Liver (tissue), 9 donors: ENCODE results near the gene SPOCK2. TPM values are rescaled to one million over a fixed set of nuclear protein-coding genes. Genes with fewer than 3 reads are reported as not detected.

Source experiments
- DNase-seq: peaks from one replicate; pipeline ENCODE4 v3.0.0-alpha.2; 2017; ENCODE audit warnings: low spot score
- H3K27ac ChIP-seq, 2 donors: one replicate each; pipeline ENCODE4 v1.7.0; 2013; ENCODE audit warnings: inconsistent platforms in 2 of 2, low read length in 2 of 2, control low read depth in 1 of 2, low read depth in 1 of 2, mild to moderate bottlenecking in 1 of 2
- H3K27me3 ChIP-seq, 4 donors: one replicate each; pipeline versions ENCODE4 v1.6.1 to v1.7.0; 2013; ENCODE audit warnings: low read length in 3 of 4, inconsistent platforms in 1 of 4, mild to moderate bottlenecking in 1 of 4, moderate library complexity in 1 of 4; ENCODE audit not compliant: control insufficient read depth in 4 of 4, insufficient read depth in 4 of 4
- H3K36me3 ChIP-seq, 4 donors: one replicate each; pipeline versions ENCODE4 v1.6.1 to v1.7.0; 2013; ENCODE audit warnings: low read length in 3 of 4, mild to moderate bottlenecking in 3 of 4, low read depth in 1 of 4, moderate library complexity in 1 of 4; ENCODE audit not compliant: control insufficient read depth in 4 of 4, insufficient read depth in 3 of 4
- H3K4me1 ChIP-seq, 4 donors: one replicate each; pipeline versions ENCODE4 v1.6.1 to v1.7.0; 2013; ENCODE audit warnings: low read length in 3 of 4, mild to moderate bottlenecking in 3 of 4, moderate library complexity in 1 of 4; ENCODE audit not compliant: control insufficient read depth in 4 of 4, insufficient read depth in 4 of 4
- H3K4me3 ChIP-seq, 3 donors: one replicate each; pipeline versions ENCODE4 v1.6.1 to v1.7.0; 2013; ENCODE audit warnings: low read length in 3 of 3, control low read depth in 1 of 3, low read depth in 1 of 3, mild to moderate bottlenecking in 1 of 3
- H3K9ac ChIP-seq, 2 donors: one replicate each; pipeline ENCODE4 v1.7.0; 2013; ENCODE audit warnings: low read length in 2 of 2, mild to moderate bottlenecking in 2 of 2, moderate library complexity in 2 of 2, control low read depth in 1 of 2, low read depth in 1 of 2
- H3K9me3 ChIP-seq, 4 donors: one replicate each; pipeline versions ENCODE4 v1.6.1 to v1.7.0; 2013; ENCODE audit warnings: low read length in 3 of 4; ENCODE audit not compliant: control insufficient read depth in 4 of 4
- CTCF ChIP-seq: fragments of 150-350 bp; IDR thresholded peaks from 2 replicates; pipeline ENCODE4 v1.5.1; 2017; ENCODE audit warnings: improper control_type of control experiment, low read depth, low read length; ENCODE audit not compliant: missing input control
- EGR1 ChIP-seq, 2 donors: IDR thresholded peaks; 2 replicates each; pipeline ENCODE4 v1.6.1; 2016 to 2018; ENCODE audit warnings: antibody characterized with exemption in 2 of 2, low read depth in 2 of 2
- FOXA1 ChIP-seq: IDR thresholded peaks from 2 replicates; pipeline ENCODE4 v1.6.1; 2016; ENCODE audit warnings: antibody characterized with exemption
- FOXA2 ChIP-seq: IDR thresholded peaks from 2 replicates; pipeline ENCODE4 v1.6.1; 2016; ENCODE audit warnings: antibody characterized with exemption
- GABPA ChIP-seq, 2 donors: IDR thresholded peaks in 1 of 2; conservative IDR thresholded peaks in 1 of 2; 2 replicates each; pipeline ENCODE4 v1.6.1; 2016; ENCODE audit warnings: antibody characterized with exemption in 2 of 2, mild to moderate bottlenecking in 1 of 2, moderate library complexity in 1 of 2
- HNF4A ChIP-seq, 2 donors: conservative IDR thresholded peaks; 2 replicates each; pipeline ENCODE4 v1.6.1; 2016; ENCODE audit warnings: antibody characterized with exemption in 2 of 2, mild to moderate bottlenecking in 2 of 2
- HNF4G ChIP-seq: IDR thresholded peaks from 2 replicates; pipeline ENCODE4 v1.6.1; 2016; ENCODE audit warnings: antibody characterized with exemption
- JUND ChIP-seq, 2 donors: IDR thresholded peaks; 2 replicates each; pipeline ENCODE4 v1.6.1; 2016; ENCODE audit warnings: antibody characterized with exemption in 2 of 2
- NR2F2 ChIP-seq: IDR thresholded peaks from 2 replicates; pipeline ENCODE4 v1.6.1; 2016; ENCODE audit warnings: antibody characterized with exemption
- RAD21 ChIP-seq, 2 donors: IDR thresholded peaks; 2 replicates each; pipeline ENCODE4 v1.6.1; 2016; ENCODE audit warnings: antibody characterized with exemption in 2 of 2, mild to moderate bottlenecking in 2 of 2
- RXRA ChIP-seq, 2 donors: IDR thresholded peaks; 2 replicates each; pipeline ENCODE4 v1.6.1; 2017 to 2018; ENCODE audit warnings: antibody characterized with exemption in 2 of 2, mild to moderate bottlenecking in 1 of 2
- SP1 ChIP-seq: IDR thresholded peaks from 2 replicates; pipeline ENCODE4 v1.6.1; 2018; ENCODE audit warnings: antibody characterized with exemption, mild to moderate bottlenecking
- TAF1 ChIP-seq: conservative IDR thresholded peaks from 2 replicates; pipeline ENCODE4 v1.6.1; 2016; ENCODE audit warnings: antibody characterized with exemption, mild to moderate bottlenecking
- YY1 ChIP-seq: IDR thresholded peaks from 2 replicates; pipeline ENCODE4 v1.6.1; 2016; ENCODE audit warnings: antibody characterized with exemption, mild to moderate bottlenecking
- WGBS: extraction: QIAGEN DNeasy Blood & Tissue Kit; methylation state at CpG from one replicate; pipeline ENCODE4 v1.1.7; 2013; 5-methylcytosine and 5-hydroxymethylcytosine counted together
- polyA plus RNA-seq, 2 donors: library from polyadenylated mRNA; stranded (reverse) in 1 of 2; unstranded in 1 of 2; fragments of 200-250 nt in 1 of 2; fragments of >200 nt in 1 of 2; fragmentation: Nextera tagmentation in 1 of 2; extraction: Ambion mirVana in 1 of 2; gene quantifications; one replicate each; pipeline versions ENCODE4 v1.2.1 to v1.2.3, GENCODE V29; 2013 to 2015
- total RNA-seq, 2 donors: library from RNA; depleted of rRNA; stranded (reverse); fragments of >200 nt; gene quantifications; one replicate each; pipeline ENCODE4 v1.2.3, GENCODE V29; 2014
- TF ChIP-seq, protein P1 (sequence below): IDR thresholded peaks from 2 replicates; pipeline ENCODE4 v1.6.1; 2016; ENCODE audit warnings: antibody characterized with exemption
- TF ChIP-seq, protein P2 (sequence below): IDR thresholded peaks from 2 replicates; pipeline ENCODE4 v1.6.1; 2016; ENCODE audit warnings: antibody characterized with exemption, mild to moderate bottlenecking
- TF ChIP-seq, protein P3 (sequence below): IDR thresholded peaks from 2 replicates; pipeline ENCODE4 v1.6.1; 2016; ENCODE audit warnings: antibody characterized with exemption
- TF ChIP-seq, protein P4 (sequence below): IDR thresholded peaks from 2 replicates; pipeline ENCODE4 v1.6.1; 2016; ENCODE audit warnings: antibody characterized with exemption
- donor health status: healthy.
- donor health status: healthy.
- donor health status: healthy.
- donor health status: healthy.
- donor health status: healthy.

Gene SPOCK2
- total and polyA plus RNA-seq, 4 donors: 0.36 to 1.7 (median 0.64) TPM

- no peak overlapping the region for H3K9ac ChIP-seq
- H3K36me3 ChIP-seq: no peaks in the 10 kb centered on the region
- no peaks in the 10 kb centered on the region for H3K4me1 ChIP-seq
- no peaks in the 10 kb centered on the region for H3K9me3 ChIP-seq
- TF ChIP-seq, protein P1, sequence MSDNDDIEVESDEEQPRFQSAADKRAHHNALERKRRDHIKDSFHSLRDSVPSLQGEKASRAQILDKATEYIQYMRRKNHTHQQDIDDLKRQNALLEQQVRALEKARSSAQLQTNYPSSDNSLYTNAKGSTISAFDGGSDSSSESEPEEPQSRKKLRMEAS: no peak
- no peak for TF ChIP-seq SP1
- no peak for TF ChIP-seq RAD21 (IDR thresholded peaks at IDR 0.05)
- no peak for TF ChIP-seq TAF1
- TF ChIP-seq JUND (IDR thresholded peaks at IDR 0.05): no peak
- TF ChIP-seq YY1: no peak
- no peak for TF ChIP-seq FOXA1
- 80% methylated on average over 1 of the region's 1 CpG for WGBS
- no peak overlapping the region for H3K27ac ChIP-seq
- no peaks in the 10 kb centered on the region for H3K27me3 ChIP-seq
- no peak for DNase-seq
- no peak overlapping the region for H3K4me3 ChIP-seq
Observed at GRCh38 chr10:72029414-72029813, 58.9 kb downstream of the SPOCK2 start.

DNA sequence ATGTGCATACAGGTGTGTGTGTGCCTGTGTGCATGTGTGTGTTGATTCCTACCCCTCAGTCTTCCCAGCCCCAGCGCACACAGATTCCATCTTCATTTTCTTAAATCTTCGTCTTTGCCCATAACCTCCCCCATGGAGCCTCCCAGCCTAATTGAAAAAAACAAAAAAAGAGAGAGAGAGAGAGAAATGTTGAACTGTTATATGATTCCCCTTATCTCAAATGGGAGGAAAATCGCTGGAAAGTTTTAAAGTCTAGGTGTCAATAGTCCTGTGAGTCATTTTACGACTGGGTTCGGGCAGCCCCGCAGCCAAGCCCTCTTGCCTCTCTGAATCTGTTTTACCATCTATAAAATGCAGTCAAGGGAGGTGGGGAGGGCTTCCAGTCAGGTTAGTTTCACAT lies 60.9 kb downstream of the SPOCK2 start:
- no peaks in the 10 kb centered on the region for H3K9me3 ChIP-seq
- no peaks in the 10 kb centered on the region for H3K27me3 ChIP-seq
- no peak for DNase-seq
- 81% methylated on average over 6 of the region's 6 CpGs for WGBS
- H3K4me1 ChIP-seq: no peaks in the 10 kb centered on the region
- H3K36me3 ChIP-seq: no peaks in the 10 kb centered on the region
- H3K27ac ChIP-seq: no peak overlapping the region
- no peak overlapping the region for H3K4me3 ChIP-seq
- H3K9ac ChIP-seq: no peak overlapping the region
- no peak for TF ChIP-seq NR2F2
- no peak for TF ChIP-seq RAD21 (IDR thresholded peaks at IDR 0.05)
- TF ChIP-seq, protein P2, sequence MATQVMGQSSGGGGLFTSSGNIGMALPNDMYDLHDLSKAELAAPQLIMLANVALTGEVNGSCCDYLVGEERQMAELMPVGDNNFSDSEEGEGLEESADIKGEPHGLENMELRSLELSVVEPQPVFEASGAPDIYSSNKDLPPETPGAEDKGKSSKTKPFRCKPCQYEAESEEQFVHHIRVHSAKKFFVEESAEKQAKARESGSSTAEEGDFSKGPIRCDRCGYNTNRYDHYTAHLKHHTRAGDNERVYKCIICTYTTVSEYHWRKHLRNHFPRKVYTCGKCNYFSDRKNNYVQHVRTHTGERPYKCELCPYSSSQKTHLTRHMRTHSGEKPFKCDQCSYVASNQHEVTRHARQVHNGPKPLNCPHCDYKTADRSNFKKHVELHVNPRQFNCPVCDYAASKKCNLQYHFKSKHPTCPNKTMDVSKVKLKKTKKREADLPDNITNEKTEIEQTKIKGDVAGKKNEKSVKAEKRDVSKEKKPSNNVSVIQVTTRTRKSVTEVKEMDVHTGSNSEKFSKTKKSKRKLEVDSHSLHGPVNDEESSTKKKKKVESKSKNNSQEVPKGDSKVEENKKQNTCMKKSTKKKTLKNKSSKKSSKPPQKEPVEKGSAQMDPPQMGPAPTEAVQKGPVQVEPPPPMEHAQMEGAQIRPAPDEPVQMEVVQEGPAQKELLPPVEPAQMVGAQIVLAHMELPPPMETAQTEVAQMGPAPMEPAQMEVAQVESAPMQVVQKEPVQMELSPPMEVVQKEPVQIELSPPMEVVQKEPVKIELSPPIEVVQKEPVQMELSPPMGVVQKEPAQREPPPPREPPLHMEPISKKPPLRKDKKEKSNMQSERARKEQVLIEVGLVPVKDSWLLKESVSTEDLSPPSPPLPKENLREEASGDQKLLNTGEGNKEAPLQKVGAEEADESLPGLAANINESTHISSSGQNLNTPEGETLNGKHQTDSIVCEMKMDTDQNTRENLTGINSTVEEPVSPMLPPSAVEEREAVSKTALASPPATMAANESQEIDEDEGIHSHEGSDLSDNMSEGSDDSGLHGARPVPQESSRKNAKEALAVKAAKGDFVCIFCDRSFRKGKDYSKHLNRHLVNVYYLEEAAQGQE: no peak
- no peak for TF ChIP-seq FOXA1
- TF ChIP-seq EGR1 (IDR thresholded peaks at IDR 0.05; ENCODE audit: low read depth in 2 of 2): no peak
- TF ChIP-seq YY1: no peak
- no peak for TF ChIP-seq HNF4A (conservative IDR thresholded peaks at IDR 0.05)
- TF ChIP-seq, protein P1: no peak
- TF ChIP-seq, protein P3, sequence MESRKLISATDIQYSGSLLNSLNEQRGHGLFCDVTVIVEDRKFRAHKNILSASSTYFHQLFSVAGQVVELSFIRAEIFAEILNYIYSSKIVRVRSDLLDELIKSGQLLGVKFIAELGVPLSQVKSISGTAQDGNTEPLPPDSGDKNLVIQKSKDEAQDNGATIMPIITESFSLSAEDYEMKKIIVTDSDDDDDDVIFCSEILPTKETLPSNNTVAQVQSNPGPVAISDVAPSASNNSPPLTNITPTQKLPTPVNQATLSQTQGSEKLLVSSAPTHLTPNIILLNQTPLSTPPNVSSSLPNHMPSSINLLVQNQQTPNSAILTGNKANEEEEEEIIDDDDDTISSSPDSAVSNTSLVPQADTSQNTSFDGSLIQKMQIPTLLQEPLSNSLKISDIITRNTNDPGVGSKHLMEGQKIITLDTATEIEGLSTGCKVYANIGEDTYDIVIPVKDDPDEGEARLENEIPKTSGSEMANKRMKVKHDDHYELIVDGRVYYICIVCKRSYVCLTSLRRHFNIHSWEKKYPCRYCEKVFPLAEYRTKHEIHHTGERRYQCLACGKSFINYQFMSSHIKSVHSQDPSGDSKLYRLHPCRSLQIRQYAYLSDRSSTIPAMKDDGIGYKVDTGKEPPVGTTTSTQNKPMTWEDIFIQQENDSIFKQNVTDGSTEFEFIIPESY: no peak
- TF ChIP-seq CTCF: no peak
- no peak for TF ChIP-seq TAF1
- TF ChIP-seq JUND (IDR thresholded peaks at IDR 0.05): no peak
- no peak for TF ChIP-seq GABPA (IDR thresholded peaks at IDR 0.05 in 1 of 2, conservative IDR thresholded peaks at IDR 0.05 in 1 of 2)
- TF ChIP-seq, protein P4, sequence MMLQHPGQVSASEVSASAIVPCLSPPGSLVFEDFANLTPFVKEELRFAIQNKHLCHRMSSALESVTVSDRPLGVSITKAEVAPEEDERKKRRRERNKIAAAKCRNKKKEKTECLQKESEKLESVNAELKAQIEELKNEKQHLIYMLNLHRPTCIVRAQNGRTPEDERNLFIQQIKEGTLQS: no peak
- TF ChIP-seq RXRA (IDR thresholded peaks at IDR 0.05): no peak
- no peak for TF ChIP-seq FOXA2
- TF ChIP-seq HNF4G: no peak
